NK-92 treated with Interleukin-12 subunit alpha and Interleukin-12 subunit beta, amount 100 ng/mL, for 24 hours (cell line): ENCODE data around the gene ABO.
"Not testable (repeated sequence)": the region's sequence is repeated elsewhere in the genome, so short reads cannot be mapped to it uniquely, and the experiment has no call there.

Experiments used
- DNase-seq: peaks from one replicate; lab custom pipeline; 2025; lab: John Stamatoyannopoulos, UW

ABO gene

GRCh38 chr9:133225171-133226011 is 49.6 kb downstream of the ABO start:
- DNase-seq, result no peak

GRCh38 chr9:133224762-133225161 is 50.2 kb downstream of the ABO start:
- no peak for DNase-seq

GRCh38 chr9:133223159-133223756 is 51.7 kb downstream of the ABO start:
- DNase-seq, result not testable (repeated sequence)

GRCh38 chr9:133221994-133222393 is 53.0 kb downstream of the ABO start:
- DNase-seq, result not testable (repeated sequence)

GRCh38 chr9:133221177-133221809 is 53.7 kb downstream of the ABO start:
- no peak for DNase-seq

- DNase-seq, result not testable (repeated sequence)
These were observed 56.7 kb downstream of the ABO start for GRCh38 chr9:133218049-133218975.

GRCh38 chr9:133217333-133217988 is 57.5 kb downstream of the ABO start:
- DNase-seq, result not testable (repeated sequence)

GRCh38 chr9:133214276-133214675 is 60.7 kb downstream of the ABO start:
- DNase-seq, result not testable (repeated sequence)

GRCh38 chr9:133210609-133211008 is 64.4 kb downstream of the ABO start:
- no peak for DNase-seq

- DNase-seq, result no peak
These were observed 64.8 kb downstream of the ABO start for GRCh38 chr9:133210202-133210532.

GRCh38 chr9:133209327-133210201 is 65.4 kb downstream of the ABO start:
- not testable (repeated sequence) for DNase-seq

GRCh38 chr9:133208880-133209300 is 66.1 kb downstream of the ABO start, which contains the start of gene OBP2B:
Gene OBP2B, minus strand, starts transcription at chr9:133209250. Its CDS starts 51 bp downstream, at chr9:133209199.
- not testable (repeated sequence) for DNase-seq

- DNase-seq, result not testable (repeated sequence)
These were observed 66.7 kb downstream of the ABO start for GRCh38 chr9:133208171-133208879.

- DNase-seq, result no peak
These were observed 67.3 kb downstream of the ABO start for GRCh38 chr9:133207540-133208170.

- no peak for DNase-seq
These were observed 67.9 kb downstream of the ABO start for GRCh38 chr9:133207021-133207531.

GRCh38 chr9:133205996-133206931 is 68.7 kb downstream of the ABO start:
- no peak for DNase-seq

GRCh38 chr9:133205481-133205887 is 69.5 kb downstream of the ABO start:
- DNase-seq, result not testable (repeated sequence)
